HG02973 (cell line): ENCODE measurements around the gene TSC22D3.

ENCODE experiments used
- ATAC-seq: cut with Tn5 transposase; IDR thresholded peaks from one replicate; pipeline ENCODE4 v1.9.1; 2021; ENCODE audit warnings: moderate library complexity; ENCODE audit not compliant: unreplicated experiment

The TSC22D3 gene

GRCh38 chrX:107730991-107731766, 44.4 kb downstream of the TSC22D3 start:
- ATAC-seq, result no peak

- no peak for ATAC-seq
These were observed 45.3 kb downstream of the TSC22D3 start for GRCh38 chrX:107730298-107730655.

- ATAC-seq, result peak; percentile 85
These were observed 45.9 kb downstream of the TSC22D3 start for GRCh38 chrX:107729558-107730297.

DNA sequence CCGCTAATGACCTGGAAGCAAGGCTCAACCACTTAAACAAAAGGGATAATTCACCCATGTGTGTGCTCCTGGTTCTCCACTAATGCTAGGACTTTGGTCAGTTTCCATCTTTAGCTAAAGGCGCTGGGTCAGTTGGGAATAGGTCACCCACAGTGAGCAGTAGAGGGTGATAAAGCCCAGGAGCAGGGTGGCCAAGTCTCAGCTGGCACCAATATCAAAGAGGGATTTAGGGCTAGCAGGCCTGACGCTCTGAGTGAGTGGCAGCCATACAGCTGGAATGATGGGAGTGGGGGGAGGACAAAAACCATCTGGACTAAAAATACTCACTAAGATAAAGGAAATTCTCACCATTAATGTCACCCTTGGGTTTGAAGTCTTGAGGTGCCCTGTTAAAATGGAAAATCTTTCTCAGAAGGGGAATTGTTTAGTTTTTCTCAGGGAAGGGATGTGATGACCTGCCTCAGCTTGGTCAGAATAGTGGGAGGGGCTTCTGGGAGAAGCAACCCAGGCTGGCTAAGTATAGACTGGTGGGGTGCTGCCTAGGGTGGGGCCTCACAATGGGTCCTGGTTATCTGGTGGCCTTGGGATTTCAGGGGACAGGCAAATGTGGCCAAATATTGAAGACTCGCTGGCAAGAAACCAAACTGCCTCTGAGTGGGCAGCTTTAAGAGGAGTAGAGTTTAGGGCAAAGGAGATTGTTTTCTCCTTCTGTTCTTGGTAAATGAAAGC, 47.1 kb downstream of the TSC22D3 start:
- ATAC-seq, result no peak

DNA sequence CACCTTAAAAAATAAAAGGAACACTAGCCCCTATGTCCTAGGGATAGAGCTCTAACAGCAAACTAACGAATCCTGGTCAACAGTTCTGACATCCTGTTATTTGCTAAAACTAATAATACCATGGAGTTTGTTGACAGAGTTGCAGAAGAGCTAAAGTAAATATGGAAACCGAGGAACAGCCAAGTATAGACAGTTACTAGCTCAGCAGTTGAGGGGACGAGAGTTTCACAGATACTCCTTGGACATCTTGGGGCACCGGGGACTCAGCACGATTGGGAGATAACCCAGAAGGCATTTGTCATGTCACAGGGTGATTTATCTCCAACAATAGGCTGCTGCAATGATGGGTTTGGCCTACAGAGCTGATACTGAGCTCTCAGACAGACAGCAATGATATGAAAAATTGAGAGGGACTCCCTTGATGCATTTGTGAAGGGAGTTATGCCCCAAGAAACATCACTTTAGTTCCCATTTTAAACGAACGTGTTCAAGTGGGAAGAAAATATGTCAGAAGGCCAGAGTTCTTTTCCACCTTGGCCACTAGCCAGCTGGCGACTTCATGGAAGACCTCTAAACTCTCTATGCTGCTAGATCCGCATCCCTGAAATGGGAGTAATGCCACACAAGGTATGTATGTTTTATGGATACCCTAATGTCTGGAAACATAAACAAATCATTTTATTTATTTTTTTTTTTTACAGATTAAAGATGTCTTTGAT, 48.6 kb downstream of the TSC22D3 start:
- ATAC-seq, result no peak

GRCh38 chrX:107725761-107726555, 49.6 kb downstream of the TSC22D3 start:
- ATAC-seq, result no peak

DNA sequence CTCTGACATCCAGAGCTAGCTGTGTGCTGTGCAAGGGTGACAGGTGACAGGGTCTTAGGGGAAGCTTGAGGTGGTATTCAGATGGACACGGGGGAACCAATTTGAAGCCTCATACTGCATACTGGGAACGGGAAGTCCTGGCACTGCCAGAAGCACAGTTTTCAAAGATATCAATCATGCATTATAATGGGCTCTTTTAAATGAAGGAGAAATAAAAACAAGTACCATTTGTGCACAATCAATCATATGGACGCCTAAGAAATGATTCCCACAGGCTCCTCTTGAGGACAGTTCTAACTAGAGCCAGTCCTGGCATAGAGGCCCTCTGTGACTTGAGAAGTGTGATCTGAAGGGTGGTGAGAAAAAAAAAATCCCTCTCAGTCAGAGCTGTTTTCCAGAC, 50.9 kb downstream of the TSC22D3 start:
- no peak for ATAC-seq

GRCh38 chrX:107723511-107723910, 52.1 kb downstream of the TSC22D3 start:
- no peak for ATAC-seq

GRCh38 chrX:107721966-107722707, 53.5 kb downstream of the TSC22D3 start:
- ATAC-seq, result no peak

- peak; percentile 55 for ATAC-seq
These were observed 54.3 kb downstream of the TSC22D3 start for GRCh38 chrX:107721318-107721717.

- ATAC-seq, result no peak
These were observed 57.4 kb downstream of the TSC22D3 start for GRCh38 chrX:107718156-107718621.

GRCh38 chrX:107716816-107717700, 58.5 kb downstream of the TSC22D3 start:
- peak; percentile 75 for ATAC-seq

DNA sequence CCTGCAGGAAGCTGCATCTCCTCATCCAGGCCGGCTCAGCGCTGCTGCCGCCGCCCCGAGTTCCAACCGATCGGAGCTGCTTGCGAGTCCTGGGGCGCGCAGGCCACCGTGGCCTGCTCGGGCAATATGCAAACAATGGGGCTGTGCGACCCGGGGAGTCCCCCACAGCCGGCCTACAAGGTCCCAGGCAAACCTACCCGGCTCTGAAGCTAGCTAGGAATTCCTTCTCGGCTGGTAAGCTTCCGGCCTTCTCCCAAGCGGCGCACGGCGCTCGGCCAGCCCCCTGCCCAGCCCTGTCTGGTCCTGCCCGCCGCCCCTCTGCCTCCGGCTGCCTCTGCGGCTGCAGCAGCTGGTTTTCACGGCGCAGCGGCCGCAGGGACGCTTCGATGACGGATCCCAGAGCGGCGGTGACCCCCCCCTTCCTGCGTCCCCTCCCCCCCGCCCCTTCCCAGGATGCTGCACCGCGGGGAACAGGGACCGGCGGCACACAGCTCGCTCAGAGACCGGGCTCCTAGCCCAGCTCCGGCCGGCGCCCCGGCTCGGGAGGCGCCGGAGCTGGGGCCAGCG, 59.4 kb downstream of the TSC22D3 start:
- no peak for ATAC-seq

- ATAC-seq, result no peak
These were observed 60.1 kb downstream of the TSC22D3 start for GRCh38 chrX:107715331-107716117.

GRCh38 chrX:107714206-107714891, 61.2 kb downstream of the TSC22D3 start:
- ATAC-seq, result no peak

GRCh38 chrX:107713543-107714205, 61.9 kb downstream of the TSC22D3 start:
- ATAC-seq, result no peak
